GM18526 (cell line): Measurements from ENCODE around the gene AUTS2.

ENCODE experiments used
- POLR2A ChIP-seq: IDR thresholded peaks from 3 replicates; pipeline ENCODE4 v1.6.1; 2011; ENCODE audit not compliant: insufficient read length; ENCODE audit errors: extremely low read depth

Gene AUTS2

DNA sequence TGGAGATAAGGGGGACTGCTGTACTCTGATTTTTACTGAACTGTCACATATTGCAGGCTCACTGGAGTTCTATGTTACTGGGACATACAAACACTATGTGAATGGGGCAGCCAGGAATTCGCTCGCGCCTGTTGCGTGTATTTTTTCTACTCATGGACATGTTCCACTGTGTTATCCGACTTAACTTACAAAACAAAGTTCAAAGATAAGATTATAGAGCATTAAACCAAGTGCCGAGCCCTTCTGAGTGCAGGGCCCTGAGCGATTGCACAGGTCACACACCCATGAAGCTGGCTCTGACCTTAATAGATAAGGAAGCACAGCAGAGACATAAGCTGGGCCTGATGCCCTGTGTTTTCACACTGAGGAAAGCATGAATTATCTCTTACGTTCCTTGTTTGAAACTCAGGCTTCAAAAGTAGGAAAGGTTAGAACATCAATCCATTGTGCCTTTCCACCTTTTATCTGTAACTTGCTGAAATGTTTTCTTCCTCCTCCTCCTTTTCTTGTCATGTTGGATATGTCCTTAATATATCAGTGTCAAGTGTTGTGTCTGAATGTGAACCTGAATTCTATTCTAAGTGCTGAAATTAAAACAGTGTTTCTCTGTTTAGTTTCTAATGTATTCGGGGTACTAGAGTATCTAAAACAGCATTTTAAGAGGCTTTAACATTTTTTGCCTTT lies 273.8 kb downstream of the AUTS2 start:
- TF ChIP-seq POLR2A = no peak

DNA sequence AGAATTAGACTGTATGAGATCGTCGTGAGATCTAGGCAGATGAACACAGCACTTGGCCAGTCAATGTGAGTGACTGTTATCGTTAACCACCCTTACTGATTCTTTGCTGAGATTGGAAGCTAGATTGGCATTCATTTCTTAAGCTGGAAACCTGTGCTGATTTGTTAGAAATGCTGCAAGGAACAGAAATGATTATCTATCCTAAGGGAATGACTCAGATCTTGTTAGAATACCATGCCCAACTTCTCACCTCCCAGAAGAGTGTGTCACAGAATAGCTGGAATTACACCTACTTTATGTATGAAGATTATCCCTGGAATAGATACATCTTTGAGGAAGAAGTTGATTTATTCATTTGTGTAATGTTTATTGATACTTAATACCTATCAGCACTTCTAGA lies 275.2 kb downstream of the AUTS2 start:
- no peak for TF ChIP-seq POLR2A

DNA sequence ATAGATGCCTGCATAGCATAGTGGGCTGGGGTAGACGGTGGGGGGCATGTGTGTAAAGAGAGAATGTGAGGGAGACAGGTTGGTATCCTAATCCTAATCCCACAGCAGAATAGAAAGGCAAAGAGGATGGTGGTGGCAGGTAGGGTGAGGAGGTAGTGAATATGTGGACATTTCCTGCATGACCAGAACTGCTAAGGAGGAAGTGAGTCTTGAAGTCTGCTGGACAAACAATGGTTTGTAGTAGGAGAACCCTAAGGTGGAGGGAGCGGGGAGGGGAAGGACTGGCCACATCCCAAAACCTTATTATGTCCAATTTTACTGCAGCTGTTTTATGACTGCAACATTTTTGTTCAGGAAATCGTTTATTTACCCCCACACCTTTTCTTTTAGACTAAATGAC lies 279.7 kb downstream of the AUTS2 start:
- TF ChIP-seq POLR2A = no peak

DNA sequence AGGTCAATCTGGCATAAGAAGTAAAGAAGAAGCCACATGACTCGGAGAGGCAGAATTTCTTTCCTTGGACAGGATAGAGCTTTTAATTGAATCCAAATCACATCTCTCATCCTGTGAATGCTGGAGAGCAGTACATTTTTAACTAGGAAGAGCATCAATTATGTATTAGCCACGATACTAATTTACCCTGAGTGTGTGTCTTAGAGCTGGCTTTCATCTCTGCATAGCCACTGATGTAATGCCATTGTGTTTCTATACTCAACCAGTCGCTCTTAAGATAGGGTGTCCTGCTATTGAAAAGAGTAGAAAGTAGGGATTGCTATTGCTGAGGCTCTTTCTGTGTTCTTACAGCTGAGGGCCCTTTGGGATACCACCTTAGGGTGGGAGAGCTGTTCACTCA lies 280.3 kb downstream of the AUTS2 start:
- TF ChIP-seq POLR2A = no peak

DNA sequence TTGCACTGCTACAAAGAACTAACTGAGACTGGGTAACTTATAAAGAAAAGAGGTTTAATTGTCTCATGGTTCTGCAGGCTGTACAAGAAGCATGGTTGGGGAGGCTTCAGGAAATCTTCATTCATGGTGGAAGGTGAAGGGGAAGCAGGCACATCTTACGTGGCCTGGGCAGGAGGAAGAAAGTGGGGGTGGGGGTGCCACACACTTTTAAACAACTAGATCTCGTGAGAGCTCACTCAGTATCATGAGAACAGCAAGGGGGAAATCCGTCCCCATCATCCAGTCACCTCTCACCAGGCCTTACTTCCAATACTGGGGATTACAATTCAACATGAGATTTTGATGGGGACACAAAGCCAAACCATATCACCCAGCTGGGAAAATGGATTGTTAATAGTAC lies 281.7 kb downstream of the AUTS2 start:
- TF ChIP-seq POLR2A = no peak

DNA sequence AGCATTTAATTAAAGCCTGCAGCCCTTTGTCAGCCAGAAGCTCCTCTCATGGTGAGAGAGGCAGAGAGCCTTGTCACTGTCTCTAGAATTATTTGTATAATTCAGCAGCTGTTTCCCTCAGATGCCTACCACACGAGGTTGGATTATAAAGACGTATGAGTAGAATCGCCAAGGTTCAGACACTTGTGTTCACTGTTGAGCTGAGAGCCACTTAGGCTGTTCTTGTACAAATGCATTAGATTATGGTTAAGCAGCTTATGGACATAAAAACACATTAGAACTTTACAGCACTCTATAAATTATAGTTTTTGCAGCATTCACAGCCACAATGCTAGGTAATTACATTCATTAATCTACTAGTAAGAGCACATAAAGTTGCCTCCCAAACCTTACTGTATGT lies 282.6 kb downstream of the AUTS2 start:
- no peak for TF ChIP-seq POLR2A

DNA sequence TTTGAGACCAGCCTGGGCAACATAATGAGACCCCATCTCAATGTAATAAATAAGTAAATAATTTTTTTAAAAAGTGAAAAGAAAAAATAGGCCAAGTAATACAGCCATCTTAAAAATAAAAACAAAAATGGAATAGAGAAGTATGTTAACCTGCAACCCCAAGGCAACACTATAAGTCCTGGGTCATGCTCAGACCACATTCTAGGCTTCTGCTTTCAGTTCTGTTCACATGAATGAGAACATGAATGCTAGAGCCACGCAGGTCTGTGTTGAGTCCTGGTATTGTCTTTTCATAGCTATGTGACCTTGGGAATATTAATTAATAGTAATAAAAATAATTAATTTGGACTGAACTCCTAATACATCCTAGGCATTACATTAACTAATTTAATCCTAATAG lies 284.0 kb downstream of the AUTS2 start:
- TF ChIP-seq POLR2A = no peak

DNA sequence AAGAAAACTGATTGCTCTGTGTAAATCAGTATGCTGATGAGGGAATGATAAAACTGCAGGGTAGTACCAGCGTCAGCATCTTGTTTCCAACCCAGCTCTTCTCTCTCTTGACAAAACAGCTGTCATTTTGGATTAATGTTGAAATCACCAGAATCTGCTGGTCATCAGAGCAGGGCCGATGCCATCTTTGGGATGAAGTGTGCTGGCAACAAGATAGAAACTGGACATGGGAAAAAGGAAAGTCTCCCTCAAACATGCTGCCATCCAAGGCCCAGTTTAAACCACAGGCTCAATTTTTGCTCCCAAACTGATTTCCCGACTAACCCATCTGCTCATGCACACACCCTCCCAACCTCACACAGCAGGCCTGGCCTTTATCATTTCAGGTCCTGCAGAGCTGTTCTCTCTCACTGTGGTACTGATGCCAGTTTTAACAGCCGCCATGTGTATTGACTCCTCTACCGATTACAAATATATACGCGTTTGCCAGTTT lies 285.2 kb downstream of the AUTS2 start:
- no peak for TF ChIP-seq POLR2A

DNA sequence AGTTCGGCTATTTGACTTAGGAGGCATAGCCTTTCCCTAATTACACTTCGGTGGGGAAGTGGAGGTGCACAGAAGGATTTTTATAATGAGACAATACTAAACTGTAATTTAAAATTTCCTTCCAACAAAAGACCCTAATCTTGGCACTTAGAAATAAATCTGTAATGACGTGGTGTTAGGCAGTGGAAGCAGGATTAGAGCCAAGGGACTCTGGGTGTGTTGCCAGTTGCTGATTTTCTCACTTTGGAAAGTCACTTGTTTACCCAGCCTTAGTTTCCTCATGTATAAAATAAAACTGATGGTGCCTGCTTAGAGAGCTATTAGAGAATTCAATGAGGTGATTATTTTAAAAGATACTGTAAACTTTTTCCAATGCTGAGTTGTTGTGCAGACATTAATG lies 287.2 kb downstream of the AUTS2 start:
- TF ChIP-seq POLR2A = no peak

DNA sequence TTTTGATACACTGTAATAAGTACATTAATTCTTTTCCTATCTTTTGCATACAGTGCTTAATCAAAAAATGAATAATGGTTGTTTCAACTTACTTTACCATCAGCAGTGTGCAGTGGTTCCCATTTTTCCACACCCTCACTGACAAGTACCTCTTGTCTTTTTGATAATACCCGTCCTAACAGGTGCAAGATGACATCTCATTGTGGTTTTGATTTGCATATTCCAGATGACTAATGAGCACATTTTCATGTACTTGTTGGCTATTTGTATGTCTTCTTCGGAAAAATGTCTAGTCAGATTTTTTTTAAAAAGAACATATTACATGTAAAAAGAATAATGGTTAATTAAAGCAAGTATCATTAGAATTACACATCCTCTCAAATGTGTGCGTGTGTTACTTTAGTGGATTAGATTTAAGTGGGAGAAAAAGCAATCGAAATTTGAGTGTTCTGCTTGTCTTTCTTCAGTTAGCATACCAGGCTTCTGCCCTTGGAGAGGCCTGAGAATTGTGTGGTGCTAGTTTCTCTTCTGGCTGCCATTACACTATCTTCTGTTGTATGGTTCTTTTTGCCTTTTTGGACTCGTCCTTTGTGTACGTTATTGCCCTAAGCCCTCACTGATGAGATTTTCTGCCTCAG lies 291.2 kb downstream of the AUTS2 start:
- no peak for TF ChIP-seq POLR2A

DNA sequence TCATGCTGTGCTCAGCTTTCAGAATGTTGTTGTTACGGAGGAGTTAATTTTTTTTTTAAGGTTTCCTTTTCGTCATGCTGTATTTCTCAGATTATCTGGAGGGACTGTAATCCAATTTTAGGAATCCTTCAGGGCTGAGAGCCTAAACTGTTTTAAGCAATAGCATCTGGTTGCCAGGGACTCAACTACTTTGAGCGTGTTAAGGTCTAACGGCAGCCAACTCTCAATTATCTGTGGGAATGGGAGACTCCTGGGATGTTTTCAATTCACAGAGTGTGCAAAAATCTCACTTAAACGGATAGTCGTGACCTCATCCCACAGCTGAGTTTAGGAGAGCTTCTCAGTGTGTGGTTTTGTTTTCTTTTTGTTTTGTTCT lies 291.7 kb downstream of the AUTS2 start:
- TF ChIP-seq POLR2A = no peak

DNA sequence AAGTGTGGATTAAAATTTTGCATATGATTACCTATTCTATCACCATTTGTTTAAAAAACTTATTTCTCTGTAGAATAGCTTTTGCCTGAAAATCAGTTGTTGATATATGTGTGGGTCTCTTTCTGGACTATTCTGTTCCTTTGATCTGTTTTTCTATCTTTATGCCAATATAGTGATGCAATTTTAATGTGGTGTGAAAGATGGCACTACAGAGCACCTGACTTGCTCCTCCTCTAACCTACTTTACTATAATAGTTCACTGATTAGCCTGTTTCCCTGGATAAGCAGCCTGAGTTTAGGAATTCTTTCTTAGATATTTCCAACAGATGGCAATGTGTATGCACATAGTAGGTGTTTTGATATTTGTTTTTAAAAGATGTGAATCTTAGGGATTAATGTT lies 294.5 kb downstream of the AUTS2 start:
- no peak for TF ChIP-seq POLR2A

DNA sequence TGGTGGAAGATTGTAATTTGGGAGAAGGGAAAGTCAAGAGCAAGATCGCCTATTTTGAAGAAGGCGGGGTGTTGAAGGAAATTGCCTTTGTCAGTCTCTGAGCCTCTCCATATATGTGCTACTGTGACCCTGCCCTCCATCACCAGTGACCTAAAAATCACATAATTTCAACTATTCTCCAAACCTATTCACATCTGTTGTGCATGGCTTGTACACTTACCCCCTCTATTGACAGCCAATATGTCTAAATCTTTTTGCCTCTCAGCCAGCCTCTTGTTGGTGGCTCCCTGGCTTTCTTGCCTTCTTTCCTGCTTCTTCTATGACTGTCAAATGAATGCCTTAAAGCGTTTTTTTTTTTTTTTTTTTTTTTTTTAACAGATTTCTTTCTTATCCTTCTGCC lies 295.6 kb downstream of the AUTS2 start:
- no peak for TF ChIP-seq POLR2A

DNA sequence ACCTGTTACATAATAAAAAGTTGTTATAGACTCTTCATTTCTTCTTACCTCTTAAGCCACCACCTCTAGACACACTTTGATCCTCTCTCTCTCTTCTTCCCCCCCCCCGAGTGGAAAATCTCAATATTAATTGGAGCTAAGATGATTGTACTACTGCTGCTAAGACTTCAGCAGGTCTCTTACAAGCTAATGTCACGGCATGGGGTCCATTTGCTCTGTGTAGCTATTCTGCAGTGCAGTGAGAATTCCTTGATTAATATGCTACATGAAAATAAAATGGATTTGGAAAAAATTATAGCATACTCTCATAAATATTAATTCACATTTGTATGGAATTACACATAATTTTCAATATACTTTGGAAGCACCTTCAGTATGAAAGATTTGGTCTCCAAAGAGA lies 297.2 kb downstream of the AUTS2 start:
- no peak for TF ChIP-seq POLR2A

DNA sequence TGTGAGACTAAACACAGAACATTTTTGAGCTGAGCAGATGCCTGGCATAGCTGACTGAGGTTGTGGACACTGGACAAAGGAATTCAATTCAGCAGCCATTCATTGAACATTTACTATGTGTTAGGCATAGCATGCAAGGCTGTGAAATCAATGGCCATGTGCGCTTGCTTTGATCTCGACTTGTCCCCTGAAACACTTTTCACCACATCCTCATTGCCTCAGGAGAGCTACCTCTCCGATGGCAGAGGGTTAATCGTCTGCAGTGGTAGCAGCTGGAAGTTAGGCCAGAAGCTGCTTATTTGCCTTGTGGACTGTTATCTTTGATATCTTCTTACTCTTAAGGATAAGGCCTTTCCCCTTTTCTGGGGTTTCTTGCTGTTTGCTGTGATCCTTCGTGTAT lies 297.8 kb downstream of the AUTS2 start:
- no peak for TF ChIP-seq POLR2A

DNA sequence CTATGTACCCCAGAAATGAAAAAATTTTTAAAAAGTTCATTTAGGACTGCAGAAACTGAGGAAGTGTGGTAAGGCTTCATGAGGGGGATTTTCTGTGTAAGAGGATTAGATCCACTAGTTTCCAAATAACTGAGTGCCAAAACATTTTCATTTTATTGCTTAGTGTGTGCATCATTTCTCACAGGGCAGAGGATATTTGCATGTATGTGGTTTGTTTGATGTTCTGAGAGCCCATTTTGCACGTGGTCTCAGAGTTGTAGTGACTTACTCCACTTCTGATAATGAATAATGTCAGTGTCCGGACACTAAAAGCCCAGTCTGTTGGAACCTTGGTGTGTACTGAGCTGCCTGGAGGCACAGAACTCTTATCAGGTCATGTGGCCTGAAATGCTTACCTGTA lies 299.9 kb downstream of the AUTS2 start:
- TF ChIP-seq POLR2A = no peak

DNA sequence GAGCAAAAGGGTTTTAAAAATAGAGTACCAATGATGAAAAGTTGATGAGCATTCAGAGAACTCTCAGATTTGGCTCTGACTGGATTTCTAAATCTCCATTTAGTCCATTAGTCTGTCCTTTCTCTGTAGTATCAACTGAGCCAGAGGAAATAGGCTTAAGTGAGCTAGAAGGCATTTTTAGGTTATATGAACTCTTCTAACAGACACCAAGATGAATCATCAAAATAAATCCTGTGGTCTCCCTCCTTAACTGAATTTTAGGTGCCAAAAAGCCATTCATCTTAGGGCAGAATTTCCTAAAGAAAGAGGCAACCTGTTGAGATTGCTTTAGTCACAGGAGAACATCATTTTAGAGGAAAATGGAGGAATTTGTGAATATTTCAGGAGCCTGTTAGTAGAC lies 305.1 kb downstream of the AUTS2 start:
- no peak for TF ChIP-seq POLR2A
